IMR-90 (cell line): ENCODE results near the gene MS4A10. TPM values are rescaled to one million over a fixed set of nuclear protein-coding genes. Genes with fewer than 3 reads are reported as not detected.

Experiments
- ATAC-seq: fragments of 200-7000 bp; cut with Tn5 transposase; 2 replicates; pipeline ENCODE4 v1.9.1; 2020; ENCODE audit warnings: low read depth, mild to moderate bottlenecking, moderate library complexity
- BruUV-seq: library from RNA; stranded (reverse); fragments of 400-500 nt; replicated peaks from 2 replicates; lab custom pipeline; 2021; lab: Mats Ljungman, UMichigan
- CTCF ChIA-PET: fragments of 300-600 bp; formaldehyde crosslinking; extraction: SDS; loops from one replicate; lab custom pipeline; 2021; ENCODE audit warnings: antibody characterized with exemption; lab: Yijun Ruan, JAX
- POLR2A ChIA-PET: fragments of 300-600 bp; sonication (Branson Sonifier 250); formaldehyde crosslinking; loops from one replicate; lab custom pipeline; 2022; ENCODE audit warnings: antibody characterized with exemption; ENCODE audit not compliant: unreplicated experiment; lab: Charles Lee
- DNase-seq: peaks from one replicate; pipeline ENCODE4 v3.0.0; 2013
- H2AFZ ChIP-seq: replicated peaks from 2 replicates; pipeline ENCODE3; 2013; ENCODE audit warnings: low read length, mild to moderate bottlenecking; ENCODE audit not compliant: poor library complexity
- H2AK5ac ChIP-seq: 2 replicates; pipeline ENCODE4 v1.6.1; 2013; ENCODE audit warnings: low read depth, low read length, inconsistent platforms
- H2AK9ac ChIP-seq: replicated peaks from 2 replicates; pipeline ENCODE3; 2013; ENCODE audit warnings: mild to moderate bottlenecking, low read depth, low read length, moderate library complexity; ENCODE audit not compliant: poor library complexity
- H2BK120ac ChIP-seq: 2 replicates; pipeline ENCODE4 v1.6.1; 2013; ENCODE audit warnings: low read depth, low read length, inconsistent platforms
- H2BK15ac ChIP-seq: 3 replicates; pipeline ENCODE4 v1.6.1; 2013; ENCODE audit warnings: low read depth, low read length, inconsistent platforms
- H2BK20ac ChIP-seq: 2 replicates; pipeline ENCODE4 v1.6.1; 2013; ENCODE audit warnings: low read depth, mild to moderate bottlenecking, inconsistent platforms, low read length, moderate library complexity
- H2BK5ac ChIP-seq: 2 replicates; pipeline ENCODE4 v1.6.1; 2013; ENCODE audit warnings: mild to moderate bottlenecking, low read depth, low read length, inconsistent platforms; ENCODE audit not compliant: poor library complexity, severe bottlenecking
- H3K14ac ChIP-seq: replicated peaks from 2 replicates; pipeline ENCODE4 v1.6.1; 2013; ENCODE audit warnings: low read depth, low read length, inconsistent platforms
- H3K18ac ChIP-seq: 2 replicates; pipeline ENCODE4 v1.6.1; 2013; ENCODE audit warnings: low read depth, low read length, control low read depth
- H3K23ac ChIP-seq: 2 replicates; pipeline ENCODE4 v1.6.1; 2013; ENCODE audit warnings: low read depth, low read length, inconsistent platforms
- H3K27ac ChIP-seq: 2 replicates; pipeline ENCODE4 v1.5.1; 2013; ENCODE audit warnings: mild to moderate bottlenecking, control low read depth, low read length; ENCODE audit not compliant: insufficient read depth
- H3K27me3 ChIP-seq: 2 replicates; pipeline ENCODE4 v1.6.1; 2013; ENCODE audit warnings: low read length; ENCODE audit not compliant: control insufficient read depth, insufficient read depth
- H3K36me3 ChIP-seq: 2 replicates; pipeline ENCODE4 v1.6.1; 2013; ENCODE audit warnings: low read length, mixed read lengths; ENCODE audit not compliant: control insufficient read depth, insufficient read depth
- H3K4ac ChIP-seq: 2 replicates; pipeline ENCODE4 v1.6.1; 2013; ENCODE audit warnings: low read depth, low read length, inconsistent platforms
- H3K4me1 ChIP-seq: 2 replicates; pipeline ENCODE4 v1.6.1; 2013; ENCODE audit warnings: low read length, mixed read lengths; ENCODE audit not compliant: control insufficient read depth, insufficient read depth
- H3K4me2 ChIP-seq: 2 replicates; pipeline ENCODE4 v1.6.1; 2013; ENCODE audit warnings: low read depth, mild to moderate bottlenecking, control low read depth, low read length, moderate library complexity
- H3K4me3 ChIP-seq: 2 replicates; pipeline ENCODE4 v1.5.1; 2013; ENCODE audit warnings: low read depth, mild to moderate bottlenecking, control low read depth, low read length, moderate library complexity; ENCODE audit not compliant: insufficient read depth
- H3K56ac ChIP-seq: 2 replicates; pipeline ENCODE4 v1.6.1; 2013; ENCODE audit warnings: low read length, inconsistent platforms; ENCODE audit not compliant: insufficient read depth; ENCODE audit errors: extremely low read depth
- H3K79me1 ChIP-seq, 2 experiments: 2 replicates each; pipeline ENCODE4 v1.6.1; 2013; ENCODE audit warnings: low read length in 2 of 2, inconsistent platforms in 1 of 2, low read depth in 1 of 2
- H3K9ac ChIP-seq: 2 replicates; pipeline ENCODE4 v1.6.1; 2013; ENCODE audit warnings: low read depth, low read length, control low read depth
- H3K9me1 ChIP-seq: 2 replicates; pipeline ENCODE4 v1.6.1; 2013; ENCODE audit warnings: low read length, inconsistent platforms; ENCODE audit not compliant: insufficient read depth
- H3K9me3 ChIP-seq: 2 replicates; pipeline ENCODE4 v1.6.1; 2013; ENCODE audit warnings: low read length; ENCODE audit not compliant: control insufficient read depth, insufficient read depth
- H4K20me1 ChIP-seq: 2 replicates; pipeline ENCODE4 v1.6.1; 2013; ENCODE audit warnings: low read length, inconsistent platforms; ENCODE audit not compliant: insufficient read depth
- H4K5ac ChIP-seq: 2 replicates; pipeline ENCODE4 v1.6.1; 2013; ENCODE audit warnings: mild to moderate bottlenecking, low read depth, low read length, control low read depth
- H4K8ac ChIP-seq, 2 experiments: 2 replicates each; pipeline ENCODE4 v1.6.1; 2013; ENCODE audit warnings: low read depth in 2 of 2, low read length in 2 of 2, control low read depth in 1 of 2, inconsistent platforms in 1 of 2
- H4K91ac ChIP-seq: 2 replicates; pipeline ENCODE4 v1.6.1; 2013; ENCODE audit warnings: low read depth, low read length, inconsistent platforms; ENCODE audit not compliant: insufficient read depth
- BHLHE40 ChIP-seq: fragments of 150-350 bp; IDR thresholded peaks from 2 replicates; pipeline ENCODE4 v1.6.1; 2016; ENCODE audit warnings: mild to moderate bottlenecking, low read depth, low read length
- CEBPB ChIP-seq: IDR thresholded peaks from 2 replicates; pipeline ENCODE4 v1.6.1; 2012; ENCODE audit warnings: low read depth, low read length, improper control_type of control experiment
- POLR2A ChIP-seq: IDR thresholded peaks from 2 replicates; pipeline ENCODE4 v1.6.1; 2012; ENCODE audit warnings: mild to moderate bottlenecking, low read depth, low read length
- USF2 ChIP-seq: fragments of 150-350 bp; IDR thresholded peaks from 2 replicates; pipeline ENCODE4 v1.6.1; 2017; ENCODE audit warnings: mild to moderate bottlenecking, antibody characterized with exemption, low read length, low read depth
- dilution Hi-C: fragments of 300-500 bp; cut with HindIII; formaldehyde crosslinking; loops from one replicate; pipeline ENCODE4 v1.14.3; 2018; ENCODE audit warnings: low sequenced_read_pairs; ENCODE audit not compliant: unreplicated experiment
- in situ Hi-C: fragments of 300-500 bp; cut with MboI; formaldehyde crosslinking; loops from 3 replicates; pipeline ENCODE4 v1.14.3; 2019; ENCODE audit warnings: low sequenced_read_pairs, inconsistent platforms, mixed read lengths
- intact Hi-C: fragments of 100-400 bp; cut with micrococcal nuclease; formaldehyde crosslinking; loops from 2 replicates; pipeline ENCODE4 v1.10.0; 2022
- polyA plus RNA-seq, 3 experiments: library from polyadenylated mRNA; depleted of rRNA; stranded (reverse); fragments of >200 nt; gene quantifications; 2 replicates each; pipeline ENCODE4 v1.2.3, GENCODE V29; 2012; ENCODE audit warnings: low replicate concordance in 1 of 3
- total RNA-seq: library from RNA; depleted of rRNA; stranded (reverse); fragments of >200 nt; gene quantifications from 2 replicates; pipeline ENCODE4 v1.2.3, GENCODE V29; 2012

MS4A10 gene
- total and polyA plus RNA-seq, 2 of the 4 experiments (the other 2 are of a cell fraction) = not detected

GRCh38 chr11:60780774-60781173, 4.4 kb upstream of the MS4A10 start:
- Histone ChIP-seq H4K91ac (no peak overlapping the region), H3K79me1 (no peaks in the 10 kb centered on the region), H2AFZ (no peak overlapping the region), H2BK120ac (no peak overlapping the region), H4K5ac (no peak overlapping the region), H3K4me3 (no peak overlapping the region), H3K18ac (no peak overlapping the region), H2BK20ac (no peak overlapping the region), H3K23ac (no peak overlapping the region), H4K8ac (no peak overlapping the region), H3K4me1 (no peaks in the 10 kb centered on the region; the same call in 1 of the 2 replicates), H2BK5ac (no peak overlapping the region), H3K27me3 (peaks cover 31% of the 10 kb centered on the region), H3K9me3 (no peaks in the 10 kb centered on the region), H3K36me3 (no peaks in the 10 kb centered on the region), H2AK5ac (no peak overlapping the region), H3K56ac (no peak overlapping the region), H3K9me1 (peaks cover 5% of the 10 kb centered on the region; the same call in 1 of the 2 replicates), H2AK9ac (no peak overlapping the region), H3K4me2 (no peak overlapping the region), H3K14ac (no peak overlapping the region), H4K20me1 (no peaks in the 10 kb centered on the region), H3K9ac (no peak overlapping the region), H3K4ac (no peak overlapping the region), H2BK15ac (no peak overlapping the region), H3K27ac (no peak overlapping the region)
- DNase-seq = no peak
- dilution Hi-C loops (no loop called here), in situ Hi-C loops (no loop called here), intact Hi-C loops (no loop called here)
- TF ChIP-seq POLR2A (no peak), USF2 (no peak), BHLHE40 (no peak), CEBPB (no peak)
- no peak for ATAC-seq
- ChIA-PET CTCF (interaction anchor here (0.7 kb wide), 1 partner anchor 18 kb away, joined by 3 read pairs; no protein-coding TSS in a partner anchor), POLR2A (no interaction called here)
- BruUV-seq = no TSS peak
